IPS DF 6.9 (cell line): ENCODE measurements around the gene RPSA.
"Not testable (repeated sequence)": the region's sequence is repeated elsewhere in the genome, so short reads cannot be mapped to it uniquely, and the experiment has no call there.

Experiments
- DNase-seq: peaks from one replicate; pipeline ENCODE4 v3.0.0-alpha.2; 2013; ENCODE audit warnings: low read depth, low spot score
- H3K27ac ChIP-seq: one replicate; pipeline ENCODE4 v1.5.1; 2013; ENCODE audit warnings: low read length, control low read depth
- H3K27me3 ChIP-seq: 2 replicates; pipeline ENCODE4 v1.6.1; 2013; ENCODE audit warnings: mild to moderate bottlenecking, low read length; ENCODE audit not compliant: control insufficient read depth, insufficient read depth
- H3K36me3 ChIP-seq: 2 replicates; pipeline ENCODE4 v1.6.1; 2013; ENCODE audit warnings: low read length; ENCODE audit not compliant: control insufficient read depth, insufficient read depth
- H3K4me1 ChIP-seq: 2 replicates; pipeline ENCODE4 v1.6.1; 2013; ENCODE audit warnings: low read length; ENCODE audit not compliant: control insufficient read depth, insufficient read depth
- H3K4me3 ChIP-seq: 2 replicates; pipeline ENCODE4 v1.5.1; 2013; ENCODE audit warnings: mild to moderate bottlenecking, low read length
- H3K9me3 ChIP-seq: 2 replicates; pipeline ENCODE4 v1.6.1; 2013; ENCODE audit warnings: low read length, inconsistent platforms; ENCODE audit not compliant: control insufficient read depth, insufficient read depth
- WGBS: extraction: QIAGEN DNeasy Blood & Tissue Kit; methylation state at CpG from one replicate; pipeline ENCODE4 v1.1.7; 2013; ENCODE audit warnings: mixed read lengths, missing lambda C conversion rate; ENCODE audit not compliant: insufficient read length, insufficient coverage; 5-methylcytosine and 5-hydroxymethylcytosine counted together

RPSA gene

DNA sequence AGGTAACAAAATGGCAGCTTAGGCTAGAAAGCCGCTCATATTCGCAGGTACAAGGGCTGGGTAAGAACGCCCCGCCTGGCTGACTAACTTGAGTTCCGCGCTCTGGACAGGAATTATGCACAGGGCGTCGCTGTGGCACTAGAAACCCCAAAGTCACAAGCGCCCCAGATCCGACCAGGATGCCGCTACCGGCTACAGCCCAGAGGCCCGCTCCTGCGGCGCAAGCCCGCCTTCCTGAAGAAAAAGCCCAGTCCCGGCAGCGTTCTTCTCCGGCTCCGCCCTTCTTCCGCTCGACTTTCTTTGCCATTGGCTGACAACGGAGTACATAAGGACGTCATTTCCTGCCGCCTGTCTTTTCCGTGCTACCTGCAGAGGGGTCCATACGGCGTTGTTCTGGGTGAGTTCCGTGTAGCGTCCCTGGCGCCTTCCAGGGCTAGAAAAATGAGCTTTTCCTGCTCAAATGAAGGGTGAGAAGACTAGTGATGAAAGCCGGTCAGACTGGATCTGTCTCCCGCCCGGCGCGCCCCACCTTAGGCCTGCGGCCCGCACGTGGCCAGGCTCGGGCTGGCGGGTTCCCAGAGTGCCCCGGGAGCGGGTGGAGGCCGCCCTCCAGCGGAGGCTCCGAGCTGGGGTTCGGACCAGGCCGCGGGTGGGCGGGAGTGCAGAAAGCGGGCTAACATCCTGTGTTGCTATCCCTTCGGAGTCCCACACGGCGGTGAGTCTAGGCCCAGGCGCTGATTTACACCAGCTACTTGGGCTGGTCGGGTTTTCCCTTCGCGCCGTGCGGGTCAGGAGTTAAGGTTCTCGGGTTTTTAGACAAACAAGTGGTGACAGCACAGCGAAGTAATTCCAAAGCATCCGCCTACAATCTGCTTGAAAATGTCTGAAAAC is at the start of gene RPSA:
TSS of gene RPSA (plus strand) at position 353 of the 891 bp plus-strand sequence. CDS start 934 bp downstream, outside the sequence.
- Histone ChIP-seq H3K4me1 (no peaks in the 10 kb centered on the region), H3K27ac (no peak within 1 kb of the TSS), H3K36me3 (peaks cover 30% of the 10 kb centered on the region; the same call in 1 of the 2 replicates), H3K9me3 (no peaks in the 10 kb centered on the region), H3K4me3 (peak within 1 kb of the TSS; percentile 85), H3K27me3 (no peaks in the 10 kb centered on the region)
- DNase-seq, result peak; percentile 98
- no CpG with 5 or more reads among the region's 63 CpGs for WGBS

GRCh38 chr3:39358333-39358732 is 48.2 kb upstream of the RPSA start:
- no peaks in the 10 kb centered on the region for H3K36me3 ChIP-seq
- DNase-seq, result no peak
- H3K4me1 ChIP-seq, result no peaks in the 10 kb centered on the region
- no peaks in the 10 kb centered on the region for H3K9me3 ChIP-seq
- no peaks in the 10 kb centered on the region for H3K27me3 ChIP-seq
- no peak overlapping the region for H3K27ac ChIP-seq
- H3K4me3 ChIP-seq, result no peak overlapping the region
- no CpG with 5 or more reads among the region's 3 CpGs for WGBS

DNA sequence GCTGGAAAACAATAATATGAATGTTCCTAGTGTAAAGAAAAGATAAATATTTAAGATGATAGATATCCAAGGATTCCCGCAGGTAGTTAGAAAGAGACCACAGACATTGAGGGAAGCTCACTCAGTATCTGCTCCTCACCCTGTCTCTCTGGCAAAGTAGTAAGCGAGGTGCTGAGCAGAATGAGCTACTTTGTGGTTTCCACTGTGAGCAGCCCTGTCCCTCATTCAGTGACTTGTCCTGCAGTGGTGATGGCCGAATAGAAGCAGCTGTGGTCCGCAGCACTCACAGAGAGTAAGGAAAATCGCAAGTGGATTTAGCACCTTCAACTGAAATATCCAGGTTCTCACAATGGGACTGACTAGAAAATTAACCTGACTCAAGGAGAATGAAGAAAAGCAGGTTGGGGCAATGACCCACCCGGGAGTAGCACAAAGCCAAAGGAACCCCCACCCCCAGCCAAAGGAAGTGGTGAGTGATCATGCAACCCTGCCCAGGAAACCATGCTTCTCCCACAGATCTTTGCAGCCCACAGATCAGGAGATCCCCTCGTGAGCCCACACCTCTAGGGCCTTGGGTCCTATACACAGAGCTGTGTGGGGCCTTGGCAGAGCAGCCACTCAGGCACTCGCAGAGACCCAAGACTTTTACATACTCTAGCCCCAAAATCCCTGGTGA is 45.1 kb upstream of the RPSA start:
- H3K4me3 ChIP-seq, result no peak overlapping the region

DNA sequence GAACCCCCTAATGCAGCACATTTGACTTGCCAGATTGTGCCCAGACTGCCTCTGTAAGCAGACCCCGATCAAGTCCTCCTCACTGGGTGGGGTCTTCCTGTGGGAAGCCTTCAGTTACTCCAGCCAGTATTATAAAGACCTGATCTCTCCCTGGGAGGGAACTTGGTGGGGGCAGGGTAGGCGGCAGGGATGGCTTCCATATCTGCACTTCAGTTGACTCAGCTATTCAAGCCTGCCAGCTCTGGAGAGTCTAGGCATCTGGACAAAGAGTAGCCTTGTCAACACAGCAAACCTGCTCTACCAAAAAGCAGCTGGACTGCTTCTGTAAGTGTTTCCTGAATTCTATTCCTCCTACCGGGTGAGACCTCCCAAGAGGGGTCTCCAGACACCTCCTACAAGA is 44.3 kb upstream of the RPSA start:
- no CpG with 5 or more reads among the region's 3 CpGs for WGBS
- Histone ChIP-seq H3K4me3 (no peak overlapping the region), H3K36me3 (no peaks in the 10 kb centered on the region), H3K4me1 (no peaks in the 10 kb centered on the region), H3K27ac (no peak overlapping the region), H3K9me3 (no peaks in the 10 kb centered on the region), H3K27me3 (no peaks in the 10 kb centered on the region)
- no peak for DNase-seq

More for the DNA sequence above, 45.1 kb upstream of the RPSA start:
- Histone ChIP-seq H3K36me3 (no peaks in the 10 kb centered on the region), H3K27ac (no peak overlapping the region), H3K4me1 (no peaks in the 10 kb centered on the region), H3K9me3 (no peaks in the 10 kb centered on the region), H3K27me3 (no peaks in the 10 kb centered on the region)
- no CpG with 5 or more reads among the region's 8 CpGs for WGBS
- no peak for DNase-seq

DNA sequence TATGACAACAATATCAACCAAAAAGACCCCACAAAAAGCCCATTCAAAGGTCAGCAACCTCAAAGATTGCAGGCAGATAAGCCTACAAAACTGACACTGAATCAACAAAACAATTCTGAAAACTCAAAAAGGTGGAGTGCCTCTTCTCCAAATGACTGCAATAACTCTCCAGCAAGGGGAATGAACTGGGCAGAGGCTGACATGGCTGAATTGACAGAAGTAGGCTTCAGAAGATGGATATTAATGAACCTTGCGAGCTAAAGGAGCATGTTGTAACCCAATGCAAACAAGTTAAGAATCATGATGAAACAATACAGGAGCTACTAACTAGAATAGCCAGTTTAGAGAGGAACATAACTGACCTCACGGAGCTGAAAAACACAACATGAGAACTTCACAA is 43.7 kb upstream of the RPSA start:
- H3K36me3 ChIP-seq, result no peaks in the 10 kb centered on the region
- WGBS, result no CpG with 5 or more reads among the region's 2 CpGs

GRCh38 chr3:39370450-39370849 is 36.1 kb upstream of the RPSA start:
- H3K4me3 ChIP-seq, H3K27ac ChIP-seq, DNase-seq, H3K27me3 ChIP-seq, H3K9me3 ChIP-seq, H3K36me3 ChIP-seq, H3K4me1 ChIP-seq: not testable (repeated sequence)
- whole genome bisulfite sequencing, result no CpG with 5 or more reads among the region's 4 CpGs

More for the DNA sequence above, 43.7 kb upstream of the RPSA start:
- H3K4me3 ChIP-seq, result no peak overlapping the region
- DNase-seq, result no peak
- no peak overlapping the region for H3K27ac ChIP-seq
- no peaks in the 10 kb centered on the region for H3K27me3 ChIP-seq
- H3K4me1 ChIP-seq, result no peaks in the 10 kb centered on the region
- no peaks in the 10 kb centered on the region for H3K9me3 ChIP-seq

DNA sequence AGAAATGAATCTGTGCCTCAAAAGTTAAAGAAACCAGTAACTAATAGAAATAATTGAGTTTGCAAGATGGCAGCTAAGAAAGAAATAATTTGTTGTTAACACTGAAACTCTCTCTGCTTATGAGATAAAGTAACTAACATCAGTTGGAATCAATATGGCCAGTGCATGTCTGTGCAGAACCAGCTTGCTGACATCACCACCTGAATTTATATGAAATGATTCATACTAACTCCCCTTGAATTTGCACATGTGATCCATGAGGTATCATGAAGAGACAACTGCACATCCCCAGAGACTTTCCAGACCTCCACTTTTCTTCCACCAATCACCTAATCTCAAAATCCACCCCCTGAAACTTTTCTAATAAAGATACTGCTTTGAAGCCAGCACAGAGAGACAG is 33.7 kb upstream of the RPSA start:
- no peak overlapping the region for H3K27ac ChIP-seq
- no peaks in the 10 kb centered on the region for H3K36me3 ChIP-seq
- H3K4me3 ChIP-seq, result no peak overlapping the region
- no peak for DNase-seq
- H3K27me3 ChIP-seq, result no peaks in the 10 kb centered on the region
- no peaks in the 10 kb centered on the region for H3K9me3 ChIP-seq
- H3K4me1 ChIP-seq, result peaks cover 1% of the 10 kb centered on the region

DNA sequence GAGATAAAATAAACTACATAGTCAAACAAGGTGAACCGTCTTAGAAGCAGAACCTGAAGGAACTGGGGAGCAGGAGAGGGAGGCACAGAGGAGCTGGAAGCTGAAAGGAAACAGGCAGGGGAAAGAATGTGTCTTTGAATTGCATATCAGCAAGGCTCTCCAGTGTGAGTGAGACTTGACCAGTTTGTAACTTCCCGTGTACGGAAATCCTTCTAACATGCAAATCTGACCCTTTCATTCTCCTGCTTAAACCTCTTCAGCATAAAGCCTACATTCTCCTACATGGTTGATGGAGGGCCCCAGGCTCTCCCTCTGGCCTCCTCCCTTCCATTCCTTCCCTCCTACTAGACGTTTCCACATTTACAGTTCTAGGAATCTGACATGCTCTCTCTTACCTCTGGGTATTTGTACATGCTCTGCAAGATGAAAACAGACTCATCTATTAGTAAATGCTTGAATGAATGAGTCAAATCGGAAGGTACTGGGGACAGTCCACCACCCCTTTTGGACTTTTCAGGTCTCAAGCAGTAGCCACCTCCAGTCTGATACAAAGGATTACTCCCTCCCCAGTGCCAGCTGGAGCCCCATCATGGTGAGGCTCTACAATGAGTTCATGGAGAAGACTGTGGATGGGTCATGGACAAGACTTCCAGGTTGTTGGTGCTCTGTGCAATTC is 29.4 kb upstream of the RPSA start:
- H3K4me3 ChIP-seq, result no peak overlapping the region
- no CpG with 5 or more reads among the region's 5 CpGs for WGBS
- no peak overlapping the region for H3K27ac ChIP-seq

DNA sequence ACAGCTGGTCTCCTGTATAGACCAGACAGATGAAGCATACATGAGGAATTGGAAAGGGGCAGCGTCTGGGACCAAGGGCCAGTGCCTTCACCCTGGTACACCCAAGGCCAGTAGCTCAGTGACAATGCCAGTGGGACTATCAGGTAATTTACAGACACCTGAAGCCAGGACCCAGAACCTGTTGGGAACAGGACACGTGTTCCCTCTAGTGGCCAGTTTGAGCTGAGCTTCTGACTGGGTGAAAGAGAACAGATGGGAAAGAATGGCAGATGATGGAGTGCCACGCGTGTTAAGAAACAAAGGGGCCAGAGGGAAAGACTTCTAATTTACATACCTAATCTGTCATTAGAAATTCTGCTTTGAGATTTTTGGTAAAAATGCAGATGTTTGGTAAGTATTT is 28.4 kb upstream of the RPSA start:
- no peaks in the 10 kb centered on the region for H3K9me3 ChIP-seq
- H3K27ac ChIP-seq, result no peak overlapping the region
- no CpG with 5 or more reads among the region's 4 CpGs for WGBS
- peaks cover 1% of the 10 kb centered on the region for H3K4me1 ChIP-seq
- no peak overlapping the region for H3K4me3 ChIP-seq
- no peaks in the 10 kb centered on the region for H3K36me3 ChIP-seq
- peak; percentile 82 for DNase-seq
- H3K27me3 ChIP-seq, result no peaks in the 10 kb centered on the region

More for the DNA sequence above, 29.4 kb upstream of the RPSA start:
- Histone ChIP-seq H3K9me3 (no peaks in the 10 kb centered on the region), H3K36me3 (no peaks in the 10 kb centered on the region), H3K27me3 (no peaks in the 10 kb centered on the region), H3K4me1 (peaks cover 1% of the 10 kb centered on the region)
- DNase-seq, result no peak

DNA sequence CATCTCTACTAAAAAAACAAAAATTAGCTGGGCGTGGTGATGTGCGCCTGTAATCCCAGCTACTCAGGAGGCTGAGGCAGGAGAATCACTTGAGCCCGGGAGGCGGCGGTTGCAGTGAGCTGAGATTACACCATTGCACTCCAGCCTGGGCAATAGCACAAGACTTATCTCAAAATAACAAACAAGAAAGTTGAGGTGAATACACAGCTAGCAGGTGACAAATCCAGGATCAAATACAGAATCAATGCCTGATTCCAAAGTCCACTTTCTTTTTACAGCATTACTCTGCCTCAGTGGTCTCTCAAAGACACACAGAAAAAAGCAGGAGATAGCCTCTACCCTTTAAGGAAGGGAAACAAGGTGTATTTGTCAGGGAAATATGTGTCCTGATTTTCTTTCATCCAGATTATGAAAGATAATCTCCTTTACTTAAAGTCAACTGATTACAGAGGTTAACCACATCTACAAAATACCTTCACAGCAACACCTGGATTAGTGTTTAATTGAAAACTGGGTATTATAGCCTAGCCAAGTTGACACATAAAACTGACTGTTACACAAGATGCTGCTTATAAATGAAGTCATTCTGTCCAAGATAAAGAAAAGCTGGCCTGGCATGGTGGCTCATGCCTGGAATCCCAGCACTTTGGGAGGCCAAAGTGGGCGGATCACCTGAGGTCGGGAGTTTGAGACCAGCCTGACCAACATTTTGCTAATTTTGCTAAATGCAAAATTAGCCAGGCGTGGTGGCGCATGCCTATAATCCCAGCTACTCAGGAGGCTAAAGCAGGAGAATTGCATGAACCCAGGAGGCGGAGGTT is 27.4 kb upstream of the RPSA start:
- H3K27ac ChIP-seq, result no peak overlapping the region
- no peak for DNase-seq
- no peaks in the 10 kb centered on the region for H3K27me3 ChIP-seq
- H3K4me3 ChIP-seq, result no peak overlapping the region
- H3K9me3 ChIP-seq, result no peaks in the 10 kb centered on the region
- peaks cover 1% of the 10 kb centered on the region for H3K4me1 ChIP-seq
- H3K36me3 ChIP-seq, result no peaks in the 10 kb centered on the region
- WGBS, result no CpG with 5 or more reads among the region's 10 CpGs
